Measurements from ENCODE around the gene ANKRD33B. TPM values are rescaled to one million over a fixed set of nuclear protein-coding genes. Genes with fewer than 3 reads are reported as not detected.
A peak's percentile ranks its signal among the peaks of the same experiment; 100 is the strongest.

Gene ANKRD33B
- total RNA-seq, 1 experiment from 2014 or later, result 10.9 TPM

DNA sequence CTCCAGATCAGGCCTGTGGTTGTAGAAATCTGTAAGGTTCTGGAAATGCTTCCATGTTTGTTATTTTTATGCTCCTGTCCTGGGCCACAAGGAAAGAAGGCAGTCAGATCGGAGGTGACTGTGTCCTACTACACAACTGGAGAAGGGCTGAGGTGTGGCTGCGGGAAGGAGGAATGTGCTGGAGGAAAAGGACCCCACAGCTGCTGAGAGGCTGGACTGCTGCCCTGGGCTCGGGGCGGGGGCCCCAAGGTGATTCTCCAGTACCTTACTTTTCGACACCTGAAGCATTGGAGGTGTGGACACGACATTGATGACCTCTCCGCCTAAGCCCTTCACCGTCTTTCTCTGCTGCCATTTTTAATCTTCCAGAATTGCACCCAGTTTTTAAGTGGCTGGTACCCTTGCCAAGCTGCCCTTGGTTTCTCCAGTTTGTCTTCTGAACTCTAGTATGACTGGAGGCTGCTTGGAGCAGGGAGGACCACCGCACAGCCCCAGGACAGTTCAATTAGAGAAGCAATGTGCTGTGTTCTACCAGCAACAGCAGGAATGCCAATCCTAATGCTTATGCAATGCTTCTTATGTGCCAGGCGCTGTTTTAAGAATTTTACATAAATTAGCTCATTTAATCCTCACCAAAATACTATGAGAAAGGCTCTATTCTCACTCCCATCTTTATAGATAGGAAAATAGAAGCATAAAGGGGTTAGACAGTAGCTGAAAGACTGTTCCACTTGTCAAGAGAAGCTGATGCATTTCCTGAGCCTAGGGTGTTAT, 13.5 kb upstream of the ANKRD33B start:
- peak overlapping the region; percentile 73 for H3K27ac ChIP-seq (ENCODE audit: low read depth, low read length)
- peak overlapping the region; percentile 68 for H3K4me2 ChIP-seq (ENCODE audit: low read length)
- no peaks in the 10 kb centered on the region for H3K36me3 ChIP-seq (ENCODE audit: control insufficient read depth in 1 of 2, insufficient read depth in 2 of 2, low read length in 2 of 2)
- ChIA-PET POLR2A (interaction anchor here (1.5 kb wide), 1 partner anchor 10 kb away, joined by 11 read pairs; no protein-coding TSS in a partner anchor), CTCF (interaction anchor here (1.4 kb wide), 1 partner anchor 9 kb away, joined by 4 read pairs; no protein-coding TSS in a partner anchor), RAD21 (ENCODE audit: low non-redundant PET in 1 of 2, low total read pairs in 2 of 2, uncharacterized antibody in 2 of 2, unreplicated experiment in 2 of 2) (interaction anchor here in 1 of 2 experiments (1.4 kb wide), 1 partner anchor 77 kb away, joined by 3 read pairs; no protein-coding TSS in a partner anchor)
- peak overlapping the region in 1 of 2 experiments; percentile 29; a peak in 2 of 4 replicates for H3K4me3 ChIP-seq (replicated peaks in 1 of 2; ENCODE audit: low read depth in 1 of 2, low read length in 2 of 2)
- no peaks in the 10 kb centered on the region for H3K9me2 ChIP-seq (ENCODE audit: insufficient read depth)
- H3K79me2 ChIP-seq (ENCODE audit: insufficient read depth, low read length), result no peaks in the 10 kb centered on the region
- peak overlapping the region; percentile 65 for H3K9ac ChIP-seq (ENCODE audit: low read length)
- no peaks in the 10 kb centered on the region for H4K20me1 ChIP-seq (ENCODE audit: insufficient read depth)
- peaks cover 34 to 61% of the 10 kb centered on the region in 2 experiments for H3K4me1 ChIP-seq (ENCODE audit: control insufficient read depth in 1 of 2, insufficient read depth in 2 of 2, low read length in 2 of 2)
- DNase-seq (ENCODE audit: low read depth, low spot score) (no peak), ATAC-seq (no peak)
- no TSS peak for BruUV-seq (replicated peaks)
- H3K27me3 ChIP-seq (ENCODE audit: insufficient read depth, low read length), result no peaks in the 10 kb centered on the region
- no peak overlapping the region for H2AFZ ChIP-seq (ENCODE audit: low read depth, low read length, poor library complexity, severe bottlenecking)
- TF ChIP-seq EZH2phosphoT487 (IDR thresholded peaks at IDR 0.05; ENCODE audit: borderline replicate concordance) (no peak), EZH2 (IDR thresholded peaks at IDR 0.05) (no peak), POLR2A (IDR thresholded peaks at IDR 0.05; ENCODE audit: borderline replicate concordance, extremely low read depth, insufficient read depth, insufficient read length) (no peak), SIN3A (IDR thresholded peaks at IDR 0.05; ENCODE audit: low read depth) (no peak), CEBPB (IDR thresholded peaks at IDR 0.05; ENCODE audit: low read depth) (no peak), CBX3 (IDR thresholded peaks at IDR 0.05; ENCODE audit: low read depth) (no peak), SRF (IDR thresholded peaks at IDR 0.05; ENCODE audit: low read depth) (no peak), SP1 (IDR thresholded peaks at IDR 0.05; ENCODE audit: low read depth) (no peak), ELF1 (IDR thresholded peaks at IDR 0.05; ENCODE audit: borderline replicate concordance, low read depth) (no peak), POLR2AphosphoS5 (IDR thresholded peaks at IDR 0.05; ENCODE audit: low read depth, low read length) (no peak), MAX (IDR thresholded peaks at IDR 0.05) (no peak)
- TF ChIP-seq, protein P1, sequence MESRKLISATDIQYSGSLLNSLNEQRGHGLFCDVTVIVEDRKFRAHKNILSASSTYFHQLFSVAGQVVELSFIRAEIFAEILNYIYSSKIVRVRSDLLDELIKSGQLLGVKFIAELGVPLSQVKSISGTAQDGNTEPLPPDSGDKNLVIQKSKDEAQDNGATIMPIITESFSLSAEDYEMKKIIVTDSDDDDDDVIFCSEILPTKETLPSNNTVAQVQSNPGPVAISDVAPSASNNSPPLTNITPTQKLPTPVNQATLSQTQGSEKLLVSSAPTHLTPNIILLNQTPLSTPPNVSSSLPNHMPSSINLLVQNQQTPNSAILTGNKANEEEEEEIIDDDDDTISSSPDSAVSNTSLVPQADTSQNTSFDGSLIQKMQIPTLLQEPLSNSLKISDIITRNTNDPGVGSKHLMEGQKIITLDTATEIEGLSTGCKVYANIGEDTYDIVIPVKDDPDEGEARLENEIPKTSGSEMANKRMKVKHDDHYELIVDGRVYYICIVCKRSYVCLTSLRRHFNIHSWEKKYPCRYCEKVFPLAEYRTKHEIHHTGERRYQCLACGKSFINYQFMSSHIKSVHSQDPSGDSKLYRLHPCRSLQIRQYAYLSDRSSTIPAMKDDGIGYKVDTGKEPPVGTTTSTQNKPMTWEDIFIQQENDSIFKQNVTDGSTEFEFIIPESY (IDR thresholded peaks at IDR 0.05; ENCODE audit: extremely low read depth, insufficient replicate concordance, low read length), result no peak
- TF ChIP-seq, protein P2, sequence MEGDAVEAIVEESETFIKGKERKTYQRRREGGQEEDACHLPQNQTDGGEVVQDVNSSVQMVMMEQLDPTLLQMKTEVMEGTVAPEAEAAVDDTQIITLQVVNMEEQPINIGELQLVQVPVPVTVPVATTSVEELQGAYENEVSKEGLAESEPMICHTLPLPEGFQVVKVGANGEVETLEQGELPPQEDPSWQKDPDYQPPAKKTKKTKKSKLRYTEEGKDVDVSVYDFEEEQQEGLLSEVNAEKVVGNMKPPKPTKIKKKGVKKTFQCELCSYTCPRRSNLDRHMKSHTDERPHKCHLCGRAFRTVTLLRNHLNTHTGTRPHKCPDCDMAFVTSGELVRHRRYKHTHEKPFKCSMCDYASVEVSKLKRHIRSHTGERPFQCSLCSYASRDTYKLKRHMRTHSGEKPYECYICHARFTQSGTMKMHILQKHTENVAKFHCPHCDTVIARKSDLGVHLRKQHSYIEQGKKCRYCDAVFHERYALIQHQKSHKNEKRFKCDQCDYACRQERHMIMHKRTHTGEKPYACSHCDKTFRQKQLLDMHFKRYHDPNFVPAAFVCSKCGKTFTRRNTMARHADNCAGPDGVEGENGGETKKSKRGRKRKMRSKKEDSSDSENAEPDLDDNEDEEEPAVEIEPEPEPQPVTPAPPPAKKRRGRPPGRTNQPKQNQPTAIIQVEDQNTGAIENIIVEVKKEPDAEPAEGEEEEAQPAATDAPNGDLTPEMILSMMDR (IDR thresholded peaks at IDR 0.05 in 2 of 3, conservative IDR thresholded peaks at IDR 0.05 in 1 of 3; ENCODE audit: borderline replicate concordance in 1 of 3, insufficient read depth in 1 of 3, low read depth in 2 of 3, low read length in 2 of 3), result no peak
- TF ChIP-seq, protein P3, sequence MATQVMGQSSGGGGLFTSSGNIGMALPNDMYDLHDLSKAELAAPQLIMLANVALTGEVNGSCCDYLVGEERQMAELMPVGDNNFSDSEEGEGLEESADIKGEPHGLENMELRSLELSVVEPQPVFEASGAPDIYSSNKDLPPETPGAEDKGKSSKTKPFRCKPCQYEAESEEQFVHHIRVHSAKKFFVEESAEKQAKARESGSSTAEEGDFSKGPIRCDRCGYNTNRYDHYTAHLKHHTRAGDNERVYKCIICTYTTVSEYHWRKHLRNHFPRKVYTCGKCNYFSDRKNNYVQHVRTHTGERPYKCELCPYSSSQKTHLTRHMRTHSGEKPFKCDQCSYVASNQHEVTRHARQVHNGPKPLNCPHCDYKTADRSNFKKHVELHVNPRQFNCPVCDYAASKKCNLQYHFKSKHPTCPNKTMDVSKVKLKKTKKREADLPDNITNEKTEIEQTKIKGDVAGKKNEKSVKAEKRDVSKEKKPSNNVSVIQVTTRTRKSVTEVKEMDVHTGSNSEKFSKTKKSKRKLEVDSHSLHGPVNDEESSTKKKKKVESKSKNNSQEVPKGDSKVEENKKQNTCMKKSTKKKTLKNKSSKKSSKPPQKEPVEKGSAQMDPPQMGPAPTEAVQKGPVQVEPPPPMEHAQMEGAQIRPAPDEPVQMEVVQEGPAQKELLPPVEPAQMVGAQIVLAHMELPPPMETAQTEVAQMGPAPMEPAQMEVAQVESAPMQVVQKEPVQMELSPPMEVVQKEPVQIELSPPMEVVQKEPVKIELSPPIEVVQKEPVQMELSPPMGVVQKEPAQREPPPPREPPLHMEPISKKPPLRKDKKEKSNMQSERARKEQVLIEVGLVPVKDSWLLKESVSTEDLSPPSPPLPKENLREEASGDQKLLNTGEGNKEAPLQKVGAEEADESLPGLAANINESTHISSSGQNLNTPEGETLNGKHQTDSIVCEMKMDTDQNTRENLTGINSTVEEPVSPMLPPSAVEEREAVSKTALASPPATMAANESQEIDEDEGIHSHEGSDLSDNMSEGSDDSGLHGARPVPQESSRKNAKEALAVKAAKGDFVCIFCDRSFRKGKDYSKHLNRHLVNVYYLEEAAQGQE (IDR thresholded peaks at IDR 0.05; ENCODE audit: low read depth), result no peak
- intact Hi-C loops (cut with micrococcal nuclease), result no loop called here
- peaks cover 0 to 11% of the 10 kb centered on the region in 2 experiments; a peak in 1 of 4 replicates for H3K9me3 ChIP-seq (ENCODE audit: control insufficient read depth in 1 of 2, insufficient read depth in 1 of 2, low read depth in 1 of 2, low read length in 2 of 2)

Data from HCT116 (cell line).